Keratinocyte (primary cell): Measurements from ENCODE around the gene RNPEPL1. TPM values are rescaled to one million over a fixed set of nuclear protein-coding genes. Genes with fewer than 3 reads are reported as not detected.

ENCODE experiments used
- DNase-seq: peaks from one replicate; pipeline ENCODE4 v3.0.0-alpha.2; 2011; ENCODE audit warnings: low read depth, missing footprints, low spot score
- FAIRE-seq: peaks from 2 replicates; lab custom pipeline; 2011; peaks lifted over from hg19 to GRCh38; lab: Jason Lieb, UNC
- H2AFZ ChIP-seq: 2 replicates; pipeline ENCODE4 v1.6.0; 2012; ENCODE audit warnings: low read length, control low read depth, inconsistent platforms; ENCODE audit not compliant: control insufficient read depth
- H3K27ac ChIP-seq: 2 replicates; pipeline ENCODE4 v1.5.1; 2011; ENCODE audit warnings: low read length; ENCODE audit not compliant: control insufficient read depth, insufficient read depth
- H3K27me3 ChIP-seq: 3 replicates; pipeline ENCODE4 v1.6.0; 2011; ENCODE audit warnings: low read length; ENCODE audit not compliant: control insufficient read depth, insufficient read depth; ENCODE audit errors: extremely low read depth
- H3K36me3 ChIP-seq, 2 experiments: 2 replicates in 1 of 2; 3 replicates in 1 of 2; pipeline ENCODE4 v1.5.1; 2011; ENCODE audit warnings: low read length in 2 of 2, mild to moderate bottlenecking in 1 of 2; ENCODE audit not compliant: control insufficient read depth in 2 of 2, insufficient read depth in 2 of 2; ENCODE audit errors: extremely low read depth in 1 of 2
- H3K4me1 ChIP-seq: 3 replicates; pipeline ENCODE4 v1.5.1; 2011; ENCODE audit warnings: low read length; ENCODE audit not compliant: control insufficient read depth, insufficient read depth; ENCODE audit errors: extremely low read depth
- H3K4me2 ChIP-seq: 3 replicates; pipeline ENCODE4 v1.6.0; 2011; ENCODE audit warnings: low read depth, low read length; ENCODE audit not compliant: control insufficient read depth, insufficient read depth; ENCODE audit errors: extremely low read depth
- H3K4me3 ChIP-seq, 3 experiments: fragments of 200-600 bp in 1 of 3; sonication (generic) in 1 of 3; 2 replicates in 2 of 3; 3 replicates in 1 of 3; pipeline ENCODE4 v1.5.1; 2011 to 2016; ENCODE audit warnings: low read length in 3 of 3, mild to moderate bottlenecking in 3 of 3, control low read depth in 2 of 3, inconsistent platforms in 1 of 3, low read depth in 1 of 3, mixed read lengths in 1 of 3, mixed run types in 1 of 3, moderate library complexity in 1 of 3; ENCODE audit not compliant: control insufficient read depth in 2 of 3, insufficient read depth in 2 of 3; ENCODE audit errors: extremely low read depth in 1 of 3
- H3K79me2 ChIP-seq: 2 replicates; pipeline ENCODE4 v1.6.0; 2012; ENCODE audit warnings: low read length; ENCODE audit not compliant: control insufficient read depth, insufficient read depth
- H3K9ac ChIP-seq: 3 replicates; pipeline ENCODE4 v1.6.0; 2011; ENCODE audit warnings: low read length; ENCODE audit not compliant: control insufficient read depth, insufficient read depth; ENCODE audit errors: extremely low read depth
- H3K9me1 ChIP-seq: 3 replicates; pipeline ENCODE4 v1.6.0; 2011; ENCODE audit warnings: low read length; ENCODE audit not compliant: control insufficient read depth, insufficient read depth; ENCODE audit errors: extremely low read depth
- H3K9me3 ChIP-seq: 2 replicates; pipeline ENCODE4 v1.5.1; 2012; ENCODE audit warnings: low read depth, low read length; ENCODE audit not compliant: control insufficient read depth
- H4K20me1 ChIP-seq: 3 replicates; pipeline ENCODE4 v1.6.0; 2011; ENCODE audit warnings: low read length; ENCODE audit not compliant: control insufficient read depth, insufficient read depth; ENCODE audit errors: extremely low read depth
- CTCF ChIP-seq, 3 experiments: IDR thresholded peaks in 1 of 3; conservative IDR thresholded peaks in 1 of 3; optimal IDR thresholded peaks in 1 of 3; 2 replicates in 2 of 3; 3 replicates in 1 of 3; pipeline versions ENCODE3 to v1.5.1; 2011; ENCODE audit warnings: low read length in 3 of 3, mild to moderate bottlenecking in 3 of 3, moderate library complexity in 2 of 3, control low read depth in 1 of 3, inconsistent platforms in 1 of 3; ENCODE audit not compliant: insufficient read depth in 2 of 3; ENCODE audit errors: extremely low read depth in 1 of 3
- EZH2 ChIP-seq: IDR thresholded peaks from one replicate; pipeline ENCODE4 v1.6.1; 2012; ENCODE audit warnings: inconsistent platforms, mild to moderate bottlenecking, low read length, moderate library complexity
- dilution Hi-C: fragments of 300-500 bp; cut with MboI; formaldehyde crosslinking; loops from one replicate; pipeline ENCODE4 v1.7.0; 2020; ENCODE audit warnings: low sequenced_read_pairs; ENCODE audit not compliant: extremely low pct_ligation_motif_present
- polyA plus RNA-seq, 5 experiments: library from polyadenylated mRNA; depleted of rRNA in 3 of 5; stranded (reverse) in 3 of 5; stranded (forward) in 1 of 5; unstranded in 1 of 5; fragments of >200 nt; gene quantifications; 1 replicate in 1 of 5; 2 replicates in 3 of 5; 3 replicates in 1 of 5; pipeline versions ENCODE4 v1.2.1 to v1.2.3, GENCODE V29; 2011 to 2012; ENCODE audit warnings: missing spikeins in 2 of 5, low read depth in 1 of 5, low replicate concordance in 1 of 5

RNPEPL1 gene
- polyA plus RNA-seq, 1 donor (not counting 4 experiments of a cell fraction or from before 2014, with no cell fraction given): 3.7 TPM

GRCh38 chr2:240627736-240628506 lies 59.6 kb downstream of the RNPEPL1 start:
- H3K4me1 ChIP-seq: no peaks in the 10 kb centered on the region
- no peaks in the 10 kb centered on the region for H3K79me2 ChIP-seq
- DNase-seq (no peak), FAIRE-seq (no peak)
- no peak for TF ChIP-seq CTCF (optimal IDR thresholded peaks at IDR 0.05 in 1 of 3, IDR thresholded peaks at IDR 0.05 in 1 of 3, conservative IDR thresholded peaks at IDR 0.05 in 1 of 3; ENCODE audit: extremely low read depth in 1 of 3, insufficient read depth in 2 of 3, low read length in 3 of 3)
- TF ChIP-seq EZH2: no peak
- no peaks in the 10 kb centered on the region for H3K9me3 ChIP-seq
- H2AFZ ChIP-seq: no peak overlapping the region
- no peaks in the 10 kb centered on the region for H3K27me3 ChIP-seq
- no peak overlapping the region for H3K4me2 ChIP-seq
- H3K36me3 ChIP-seq: no peaks in the 10 kb centered on the region
- no peaks in the 10 kb centered on the region for H3K9me1 ChIP-seq
- no peaks in the 10 kb centered on the region for H4K20me1 ChIP-seq
- dilution Hi-C loops: no loop called here
- H3K9ac ChIP-seq: no peak overlapping the region
- H3K27ac ChIP-seq: no peak overlapping the region
- H3K4me3 ChIP-seq: no peak overlapping the region

DNA sequence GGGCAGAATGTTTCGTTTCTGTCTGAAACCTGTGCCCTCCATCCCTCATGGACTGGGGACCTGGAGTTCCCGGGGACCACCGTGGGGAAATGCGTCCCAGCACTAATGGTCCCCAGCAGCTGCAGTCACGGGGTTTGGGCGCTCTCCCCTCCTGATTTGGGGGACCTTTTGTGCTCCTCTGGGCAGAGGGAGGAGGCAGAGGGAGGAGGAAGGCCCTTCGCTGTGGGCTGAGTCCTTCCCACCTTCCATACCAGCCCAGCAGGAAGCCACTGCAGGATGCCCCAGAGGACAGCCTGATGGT lies 60.2 kb downstream of the RNPEPL1 start:
- H3K9ac ChIP-seq: no peak overlapping the region
- dilution Hi-C loops: no loop called here
- H3K36me3 ChIP-seq: no peaks in the 10 kb centered on the region
- H3K27me3 ChIP-seq: no peaks in the 10 kb centered on the region
- no peak overlapping the region for H3K27ac ChIP-seq
- DNase-seq: no peak
- TF ChIP-seq CTCF (optimal IDR thresholded peaks at IDR 0.05 in 1 of 3, IDR thresholded peaks at IDR 0.05 in 1 of 3, conservative IDR thresholded peaks at IDR 0.05 in 1 of 3; ENCODE audit: extremely low read depth in 1 of 3, insufficient read depth in 2 of 3, low read length in 3 of 3): no peak
- TF ChIP-seq EZH2: no peak
- no peaks in the 10 kb centered on the region for H4K20me1 ChIP-seq
- H3K9me1 ChIP-seq: no peaks in the 10 kb centered on the region
- no peak for FAIRE-seq
- H2AFZ ChIP-seq: no peak overlapping the region
- H3K9me3 ChIP-seq: no peaks in the 10 kb centered on the region
- no peak overlapping the region for H3K4me2 ChIP-seq
- no peaks in the 10 kb centered on the region for H3K4me1 ChIP-seq
- no peaks in the 10 kb centered on the region for H3K79me2 ChIP-seq
- no peak overlapping the region for H3K4me3 ChIP-seq
